Endodermal cell (in vitro differentiated cells): ENCODE results near the gene DTNA. TPM values are rescaled to one million over a fixed set of nuclear protein-coding genes. Genes with fewer than 3 reads are reported as not detected.

Source experiments
- DNase-seq: peaks from one replicate; pipeline ENCODE4 v3.0.0-alpha.2; 2017
- H3K27ac ChIP-seq: 2 replicates; pipeline ENCODE4 v1.5.1; 2013; ENCODE audit warnings: mild to moderate bottlenecking, low read depth, low read length, moderate library complexity
- H3K27me3 ChIP-seq: 2 replicates; pipeline ENCODE4 v1.6.1; 2013; ENCODE audit warnings: mild to moderate bottlenecking, low read length, moderate library complexity; ENCODE audit not compliant: insufficient read depth, control insufficient read depth, poor library complexity, severe bottlenecking
- H3K36me3 ChIP-seq: 2 replicates; pipeline ENCODE4 v1.7.0; 2013; ENCODE audit warnings: mild to moderate bottlenecking, low read length, moderate library complexity; ENCODE audit not compliant: control insufficient read depth, insufficient read depth
- H3K4me1 ChIP-seq: one replicate; pipeline ENCODE4 v1.7.0; 2013; ENCODE audit warnings: low read length; ENCODE audit not compliant: control insufficient read depth, insufficient read depth
- H3K4me3 ChIP-seq: 2 replicates; pipeline ENCODE4 v1.5.1; 2013; ENCODE audit warnings: mild to moderate bottlenecking, low read length, moderate library complexity
- H3K9ac ChIP-seq: 2 replicates; pipeline ENCODE4 v1.6.1; 2013; ENCODE audit warnings: mild to moderate bottlenecking, low read length, moderate library complexity; ENCODE audit not compliant: poor library complexity, severe bottlenecking; ENCODE audit errors: extremely low read depth
- H3K9me3 ChIP-seq: 2 replicates; pipeline ENCODE4 v1.6.1; 2013; ENCODE audit warnings: mild to moderate bottlenecking, low read length, moderate library complexity; ENCODE audit not compliant: control insufficient read depth
- H3K27ac Mint-ChIP-seq: 2 replicates; pipeline ENCODE4 v1.8.0; 2020; ENCODE audit warnings: mixed read lengths
- H3K27me3 Mint-ChIP-seq: 2 replicates; pipeline ENCODE4 v1.8.0; 2021; ENCODE audit warnings: mild to moderate bottlenecking, mixed read lengths; ENCODE audit not compliant: insufficient read depth
- H3K36me3 Mint-ChIP-seq: 2 replicates; pipeline ENCODE4 v1.8.0; 2020; ENCODE audit warnings: low read depth, mixed read lengths
- H3K4me1 Mint-ChIP-seq: 2 replicates; pipeline ENCODE4 v1.8.0; 2020; ENCODE audit warnings: mixed read lengths
- H3K4me3 Mint-ChIP-seq: 2 replicates; pipeline ENCODE4 v1.8.0; 2020; ENCODE audit warnings: mild to moderate bottlenecking, moderate library complexity, mixed read lengths
- H3K9me3 Mint-ChIP-seq: 2 replicates; pipeline ENCODE4 v1.8.0; 2020; ENCODE audit warnings: mild to moderate bottlenecking, mixed read lengths
- WGBS, 2 experiments: methylation state at CpG; one replicate each; pipeline versions ENCODE4 v1.1.5 to v1.1.7; 2013; ENCODE audit warnings: missing lambda C conversion rate in 2 of 2, mixed read lengths in 1 of 2; ENCODE audit not compliant: insufficient coverage in 1 of 2, insufficient read length in 1 of 2; 5-methylcytosine and 5-hydroxymethylcytosine counted together
- total RNA-seq, 2 donors: library from RNA; stranded (reverse); fragmentation: NEBNext Ultra II Directional in 1 of 2; extraction: Animal tissue kit (Norgen Biotek cat#: 25700) in 1 of 2; gene quantifications; 2 replicates in 1 of 2; 3 replicates in 1 of 2; pipeline ENCODE4 v1.2.1, GENCODE V29; 2021
- TF ChIP-seq, protein P1 (sequence below): fragments of 200-600 bp; sonication (generic); conservative IDR thresholded peaks from 2 replicates; pipeline ENCODE4 v1.5.0; 2021; ENCODE audit warnings: antibody characterized with exemption, mild to moderate bottlenecking

The DTNA gene
- total RNA-seq, 2 donors from 2014 or later: 45.6 to 51.6 TPM

DNA sequence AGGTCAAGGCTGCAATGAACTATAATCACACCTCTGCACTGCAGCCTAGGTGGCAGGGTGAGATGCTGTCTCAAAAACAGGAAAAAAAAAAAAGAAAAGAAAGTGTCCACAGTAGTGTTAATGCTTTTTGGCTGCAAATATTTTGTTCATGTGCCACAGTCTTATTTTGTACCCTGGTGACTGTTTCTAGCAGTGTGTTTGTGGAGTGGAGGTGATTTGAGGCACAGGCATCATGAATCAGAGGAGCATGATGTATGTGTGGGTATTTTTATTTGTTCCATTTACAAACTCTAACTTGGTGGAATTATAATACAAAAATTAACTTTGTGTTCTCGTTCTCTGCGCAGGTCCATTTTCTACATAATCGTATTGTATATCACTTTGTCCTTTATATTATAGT, 30.6 kb downstream of the DTNA start:
- no peaks in the 10 kb centered on the region for H3K36me3 ChIP-seq
- H3K27me3 Mint-ChIP-seq: no peaks in the 10 kb centered on the region
- H3K27me3 ChIP-seq: no peaks in the 10 kb centered on the region
- no peak overlapping the region for H3K9ac ChIP-seq
- no peaks in the 10 kb centered on the region for H3K9me3 Mint-ChIP-seq
- peaks cover 16% of the 10 kb centered on the region for H3K4me1 Mint-ChIP-seq
- no peaks in the 10 kb centered on the region for H3K36me3 Mint-ChIP-seq
- no peak overlapping the region for H3K4me3 ChIP-seq
- no peak overlapping the region for H3K4me3 Mint-ChIP-seq
- no peaks in the 10 kb centered on the region for H3K4me1 ChIP-seq
- TF ChIP-seq, protein P1, sequence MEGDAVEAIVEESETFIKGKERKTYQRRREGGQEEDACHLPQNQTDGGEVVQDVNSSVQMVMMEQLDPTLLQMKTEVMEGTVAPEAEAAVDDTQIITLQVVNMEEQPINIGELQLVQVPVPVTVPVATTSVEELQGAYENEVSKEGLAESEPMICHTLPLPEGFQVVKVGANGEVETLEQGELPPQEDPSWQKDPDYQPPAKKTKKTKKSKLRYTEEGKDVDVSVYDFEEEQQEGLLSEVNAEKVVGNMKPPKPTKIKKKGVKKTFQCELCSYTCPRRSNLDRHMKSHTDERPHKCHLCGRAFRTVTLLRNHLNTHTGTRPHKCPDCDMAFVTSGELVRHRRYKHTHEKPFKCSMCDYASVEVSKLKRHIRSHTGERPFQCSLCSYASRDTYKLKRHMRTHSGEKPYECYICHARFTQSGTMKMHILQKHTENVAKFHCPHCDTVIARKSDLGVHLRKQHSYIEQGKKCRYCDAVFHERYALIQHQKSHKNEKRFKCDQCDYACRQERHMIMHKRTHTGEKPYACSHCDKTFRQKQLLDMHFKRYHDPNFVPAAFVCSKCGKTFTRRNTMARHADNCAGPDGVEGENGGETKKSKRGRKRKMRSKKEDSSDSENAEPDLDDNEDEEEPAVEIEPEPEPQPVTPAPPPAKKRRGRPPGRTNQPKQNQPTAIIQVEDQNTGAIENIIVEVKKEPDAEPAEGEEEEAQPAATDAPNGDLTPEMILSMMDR: no peak
- no peak overlapping the region for H3K27ac Mint-ChIP-seq
- H3K9me3 ChIP-seq: no peaks in the 10 kb centered on the region
- H3K27ac ChIP-seq: no peak overlapping the region
- WGBS, 2 experiments: no CpG with 5 or more reads among the region's 3 CpGs
- no peak for DNase-seq

DNA sequence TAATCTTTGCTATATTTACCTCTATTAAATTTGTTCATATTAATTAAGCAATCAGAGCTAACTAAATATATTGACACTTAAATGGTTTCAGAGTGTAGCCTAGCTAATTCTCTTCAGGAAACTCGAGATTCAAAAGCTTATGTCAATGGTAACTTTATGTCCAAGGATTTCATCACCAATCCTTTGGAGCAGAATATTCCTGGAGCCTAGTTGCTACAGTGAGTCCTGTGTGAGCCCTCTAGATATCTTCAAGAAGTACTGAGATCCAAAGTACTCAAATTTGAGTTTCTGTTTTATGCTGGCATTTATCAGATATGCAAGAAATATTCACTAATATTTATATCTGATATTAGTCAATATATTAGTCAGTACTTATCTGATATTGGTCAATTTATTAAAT, 31.3 kb downstream of the DTNA start:
- H3K36me3 ChIP-seq: no peaks in the 10 kb centered on the region
- WGBS, 2 experiments: 93 to 100% methylated on average over 1 of the region's 1 CpG
- H3K9me3 ChIP-seq: no peaks in the 10 kb centered on the region
- no peak overlapping the region for H3K4me3 ChIP-seq
- TF ChIP-seq, protein P1: no peak
- DNase-seq: no peak
- no peak overlapping the region for H3K9ac ChIP-seq
- no peak overlapping the region for H3K27ac ChIP-seq
- H3K4me3 Mint-ChIP-seq: no peak overlapping the region
- no peaks in the 10 kb centered on the region for H3K36me3 Mint-ChIP-seq
- peaks cover 16% of the 10 kb centered on the region for H3K4me1 Mint-ChIP-seq
- no peaks in the 10 kb centered on the region for H3K27me3 ChIP-seq
- H3K4me1 ChIP-seq: no peaks in the 10 kb centered on the region
- H3K9me3 Mint-ChIP-seq: no peaks in the 10 kb centered on the region
- no peak overlapping the region for H3K27ac Mint-ChIP-seq
- H3K27me3 Mint-ChIP-seq: no peaks in the 10 kb centered on the region

- DNase-seq: no peak
- 93 to 94% methylated on average over 4 to 5 of the region's 5 CpGs for WGBS, 2 experiments
- TF ChIP-seq, protein P1: no peak
- Histone ChIP-seq H3K4me1 (no peaks in the 10 kb centered on the region), H3K4me3 (no peak overlapping the region), H3K9me3 (no peaks in the 10 kb centered on the region), H3K27ac (no peak overlapping the region), H3K36me3 (no peaks in the 10 kb centered on the region), H3K27me3 (no peaks in the 10 kb centered on the region), H3K9ac (no peak overlapping the region)
- no peaks in the 10 kb centered on the region for H3K36me3 Mint-ChIP-seq
- H3K4me1 Mint-ChIP-seq: peaks cover 16% of the 10 kb centered on the region
- H3K27me3 Mint-ChIP-seq: no peaks in the 10 kb centered on the region
- H3K27ac Mint-ChIP-seq: no peak overlapping the region
- H3K4me3 Mint-ChIP-seq: no peak overlapping the region
- no peaks in the 10 kb centered on the region for H3K9me3 Mint-ChIP-seq
Measured at GRCh38 chr18:34742891-34743341, 32.8 kb downstream of the DTNA start.
